ENCODE measurements around the gene SLX9.

DNA sequence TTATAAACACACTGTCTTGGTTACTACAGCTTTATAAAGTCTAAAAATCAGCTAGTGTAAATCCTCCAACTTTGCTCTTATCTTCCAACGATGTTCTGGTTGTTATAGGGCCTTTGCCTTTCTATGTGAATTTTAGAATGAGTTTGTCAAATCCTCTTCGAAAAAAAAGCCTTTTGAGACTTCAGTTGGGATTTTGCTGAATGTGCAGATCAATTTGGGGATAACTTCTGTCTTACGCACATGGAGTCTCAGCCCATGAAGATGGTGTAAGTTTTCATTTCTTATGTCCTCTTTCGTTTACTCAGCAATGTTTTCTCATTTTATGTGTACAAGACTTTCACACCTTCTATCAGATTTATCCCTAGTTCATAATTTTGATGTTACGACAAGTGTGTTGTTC, 69.8 kb downstream of the SLX9 start:
- no peak for TF ChIP-seq POLR2A (IDR thresholded peaks at IDR 0.05)
- TF ChIP-seq, protein P1, sequence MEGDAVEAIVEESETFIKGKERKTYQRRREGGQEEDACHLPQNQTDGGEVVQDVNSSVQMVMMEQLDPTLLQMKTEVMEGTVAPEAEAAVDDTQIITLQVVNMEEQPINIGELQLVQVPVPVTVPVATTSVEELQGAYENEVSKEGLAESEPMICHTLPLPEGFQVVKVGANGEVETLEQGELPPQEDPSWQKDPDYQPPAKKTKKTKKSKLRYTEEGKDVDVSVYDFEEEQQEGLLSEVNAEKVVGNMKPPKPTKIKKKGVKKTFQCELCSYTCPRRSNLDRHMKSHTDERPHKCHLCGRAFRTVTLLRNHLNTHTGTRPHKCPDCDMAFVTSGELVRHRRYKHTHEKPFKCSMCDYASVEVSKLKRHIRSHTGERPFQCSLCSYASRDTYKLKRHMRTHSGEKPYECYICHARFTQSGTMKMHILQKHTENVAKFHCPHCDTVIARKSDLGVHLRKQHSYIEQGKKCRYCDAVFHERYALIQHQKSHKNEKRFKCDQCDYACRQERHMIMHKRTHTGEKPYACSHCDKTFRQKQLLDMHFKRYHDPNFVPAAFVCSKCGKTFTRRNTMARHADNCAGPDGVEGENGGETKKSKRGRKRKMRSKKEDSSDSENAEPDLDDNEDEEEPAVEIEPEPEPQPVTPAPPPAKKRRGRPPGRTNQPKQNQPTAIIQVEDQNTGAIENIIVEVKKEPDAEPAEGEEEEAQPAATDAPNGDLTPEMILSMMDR (IDR thresholded peaks at IDR 0.05), result no peak

Measured in uterus (tissue), 2 donors.